PC-9 (cell line): Measurements from ENCODE around the gene TDP2. TPM values are rescaled to one million over a fixed set of nuclear protein-coding genes. Genes with fewer than 3 reads are reported as not detected.

Source experiments
- BruUV-seq: library from RNA; stranded (reverse); fragments of 400-500 nt; replicated peaks from 2 replicates; lab custom pipeline; 2021; lab: Mats Ljungman, UMichigan
- CTCF ChIA-PET: fragments of 300-600 bp; sonication (Branson Sonifier 250); formaldehyde crosslinking; loops from one replicate; lab custom pipeline; 2022; ENCODE audit warnings: antibody characterized with exemption; lab: Charles Lee
- POLR2A ChIA-PET: fragments of 300-600 bp; sonication (Branson Sonifier 250); formaldehyde crosslinking; loops from one replicate; lab custom pipeline; 2022; ENCODE audit warnings: antibody characterized with exemption; ENCODE audit not compliant: unreplicated experiment; lab: Charles Lee
- DNase-seq, 2 experiments: peaks; one replicate each; pipeline versions ENCODE4 v3.0.0 to v3.0.0-alpha.2; 2015 to 2022; ENCODE audit warnings: mixed read lengths in 1 of 2
- H2AFZ ChIP-seq: fragments of 200-600 bp; sonication (generic); 2 replicates; pipeline ENCODE4 v1.8.1; 2017; ENCODE audit warnings: antibody characterized with exemption
- H3F3A ChIP-seq: fragments of 200-600 bp; sonication (generic); 2 replicates; pipeline ENCODE4 v1.8.1; 2017; ENCODE audit warnings: antibody characterized with exemption, mild to moderate bottlenecking, low read depth; ENCODE audit not compliant: insufficient read depth
- H3K27ac ChIP-seq: fragments of 200-600 bp; sonication (generic); 2 replicates; pipeline ENCODE4 v1.6.1; 2016; ENCODE audit warnings: mixed run types
- H3K27me3 ChIP-seq: fragments of 200-600 bp; sonication (generic); 2 replicates; pipeline ENCODE4 v1.6.1; 2016; ENCODE audit warnings: low read depth, mixed run types; ENCODE audit not compliant: insufficient read depth
- H3K36me3 ChIP-seq: fragments of 200-600 bp; sonication (generic); 2 replicates; pipeline ENCODE4 v1.6.1; 2016; ENCODE audit warnings: low read depth, mixed run types
- H3K4me1 ChIP-seq: fragments of 200-600 bp; sonication (generic); replicated peaks from 2 replicates; pipeline ENCODE4 v1.6.1; 2016; ENCODE audit warnings: mixed run types; ENCODE audit not compliant: insufficient read depth
- H3K4me2 ChIP-seq: fragments of 200-600 bp; sonication (generic); 2 replicates; pipeline ENCODE4 v1.6.1; 2017; ENCODE audit warnings: mixed run types
- H3K4me3 ChIP-seq: fragments of 200-600 bp; sonication (generic); 2 replicates; pipeline ENCODE4 v1.6.1; 2016; ENCODE audit warnings: mixed run types
- H3K79me2 ChIP-seq: fragments of 200-600 bp; sonication (generic); 2 replicates; pipeline ENCODE4 v1.6.1; 2017; ENCODE audit warnings: low read depth, mixed run types
- H3K9me2 ChIP-seq: fragments of 200-600 bp; sonication (generic); 2 replicates; pipeline ENCODE4 v1.8.1; 2017; ENCODE audit warnings: mild to moderate bottlenecking; ENCODE audit not compliant: insufficient read depth
- H3K9me3 ChIP-seq: fragments of 200-600 bp; sonication (generic); 2 replicates; pipeline ENCODE4 v1.8.1; 2016; ENCODE audit warnings: low read depth; ENCODE audit not compliant: insufficient read depth
- H4K20me1 ChIP-seq: fragments of 200-600 bp; sonication (generic); 2 replicates; pipeline ENCODE4 v1.8.1; 2017; ENCODE audit not compliant: insufficient read depth
- EZH2 ChIP-seq: fragments of 200-600 bp; sonication (generic); IDR thresholded peaks from 2 replicates; pipeline ENCODE4 v1.8.0; 2017; ENCODE audit warnings: antibody characterized with exemption, low read depth
- intact Hi-C: fragments of 100-400 bp; cut with micrococcal nuclease; formaldehyde crosslinking; loops from one replicate; pipeline ENCODE4 v1.10.0; 2022; ENCODE audit not compliant: unreplicated experiment
- total RNA-seq: library from RNA; stranded (reverse); gene quantifications from 2 replicates; pipeline ENCODE4 v1.2.3, GENCODE V29; 2021
- TF ChIP-seq, protein P1 (sequence below): fragments of 200-600 bp; sonication (generic); conservative IDR thresholded peaks from 2 replicates; pipeline ENCODE4 v1.6.1; 2017; ENCODE audit warnings: mixed run types, antibody characterized with exemption, mild to moderate bottlenecking, moderate library complexity

Gene TDP2
- total RNA-seq, 1 experiment from 2014 or later, result 95.8 TPM

DNA sequence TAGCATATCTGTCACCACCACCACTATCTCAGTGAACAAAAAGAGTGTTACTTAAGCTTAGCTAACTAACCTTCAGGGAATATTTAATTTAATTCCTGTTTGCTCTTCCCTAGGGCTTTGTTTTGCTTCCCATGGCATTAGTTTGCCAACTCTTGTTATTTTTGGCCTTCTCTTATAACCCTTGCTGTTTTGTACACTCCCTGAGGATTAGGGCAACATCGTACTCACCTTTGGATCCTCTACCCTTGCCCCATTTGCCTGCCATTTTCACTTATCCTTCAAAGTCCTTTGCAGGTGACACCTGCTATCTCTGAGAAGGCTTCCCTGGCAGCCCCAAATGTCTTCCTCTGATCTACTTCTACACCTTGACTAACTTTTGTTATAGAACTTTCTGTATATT lies 23.9 kb upstream of the TDP2 start:
- Histone ChIP-seq H4K20me1 (no peaks in the 10 kb centered on the region), H2AFZ (no peak overlapping the region), H3K9me2 (peaks cover 5% of the 10 kb centered on the region; the same call in 1 of the 2 replicates), H3K27me3 (no peaks in the 10 kb centered on the region), H3K4me1 (peaks cover 11% of the 10 kb centered on the region), H3K4me2 (no peak overlapping the region), H3F3A (peaks cover 3% of the 10 kb centered on the region; the same call in 1 of the 2 replicates), H3K36me3 (0 out of 2 replicates have a peak, but pooled peaks cover 4% of the 10 kb centered on the region), H3K27ac (no peak overlapping the region), H3K4me3 (no peak overlapping the region), H3K9me3 (no peaks in the 10 kb centered on the region), H3K79me2 (no peaks in the 10 kb centered on the region)
- intact Hi-C loops, result no loop called here
- BruUV-seq, result no TSS peak
- no peak for DNase-seq
- TF ChIP-seq EZH2, result no peak
- TF ChIP-seq, protein P1, sequence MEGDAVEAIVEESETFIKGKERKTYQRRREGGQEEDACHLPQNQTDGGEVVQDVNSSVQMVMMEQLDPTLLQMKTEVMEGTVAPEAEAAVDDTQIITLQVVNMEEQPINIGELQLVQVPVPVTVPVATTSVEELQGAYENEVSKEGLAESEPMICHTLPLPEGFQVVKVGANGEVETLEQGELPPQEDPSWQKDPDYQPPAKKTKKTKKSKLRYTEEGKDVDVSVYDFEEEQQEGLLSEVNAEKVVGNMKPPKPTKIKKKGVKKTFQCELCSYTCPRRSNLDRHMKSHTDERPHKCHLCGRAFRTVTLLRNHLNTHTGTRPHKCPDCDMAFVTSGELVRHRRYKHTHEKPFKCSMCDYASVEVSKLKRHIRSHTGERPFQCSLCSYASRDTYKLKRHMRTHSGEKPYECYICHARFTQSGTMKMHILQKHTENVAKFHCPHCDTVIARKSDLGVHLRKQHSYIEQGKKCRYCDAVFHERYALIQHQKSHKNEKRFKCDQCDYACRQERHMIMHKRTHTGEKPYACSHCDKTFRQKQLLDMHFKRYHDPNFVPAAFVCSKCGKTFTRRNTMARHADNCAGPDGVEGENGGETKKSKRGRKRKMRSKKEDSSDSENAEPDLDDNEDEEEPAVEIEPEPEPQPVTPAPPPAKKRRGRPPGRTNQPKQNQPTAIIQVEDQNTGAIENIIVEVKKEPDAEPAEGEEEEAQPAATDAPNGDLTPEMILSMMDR, result no peak
- ChIA-PET POLR2A (interaction anchor here (0.7 kb wide), 1 partner anchor 68 kb away, joined by 6 read pairs; no protein-coding TSS in a partner anchor), CTCF (no interaction called here)

DNA sequence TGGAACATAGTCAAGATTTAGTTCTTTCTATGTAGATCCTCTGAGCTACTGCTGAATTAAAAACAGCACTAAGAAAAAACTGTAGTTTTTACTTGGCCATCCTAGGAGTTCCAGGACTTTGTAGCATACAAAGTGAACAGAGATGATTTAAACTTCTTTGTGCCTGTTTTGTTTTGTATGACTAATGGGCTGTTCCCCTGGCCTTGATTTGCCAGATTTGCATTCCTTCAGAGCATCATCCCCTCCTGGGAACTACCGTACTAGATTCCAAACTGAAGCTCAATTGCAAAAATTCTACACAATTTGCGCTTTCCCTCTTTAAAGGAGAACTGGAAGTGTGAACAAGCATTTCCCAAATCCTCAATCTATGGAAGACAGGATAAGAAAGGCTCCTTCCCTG lies 23.3 kb upstream of the TDP2 start:
- CTCF ChIA-PET, result interaction anchor here (0.6 kb wide), 1 partner anchor 104 kb away, joined by 3 read pairs; no protein-coding TSS in a partner anchor
- BruUV-seq, result no TSS peak
- Histone ChIP-seq H4K20me1 (no peaks in the 10 kb centered on the region), H3K4me1 (peaks cover 11% of the 10 kb centered on the region), H3K27me3 (no peaks in the 10 kb centered on the region), H3K36me3 (0 out of 2 replicates have a peak, but pooled peaks cover 4% of the 10 kb centered on the region), H3K27ac (no peak overlapping the region), H2AFZ (no peak overlapping the region), H3K9me3 (no peaks in the 10 kb centered on the region), H3K9me2 (peaks cover 5% of the 10 kb centered on the region; the same call in 1 of the 2 replicates), H3F3A (no peaks in the 10 kb centered on the region; the same call in 1 of the 2 replicates), H3K79me2 (no peaks in the 10 kb centered on the region), H3K4me3 (no peak overlapping the region), H3K4me2 (no peak overlapping the region)
- POLR2A ChIA-PET, result no interaction called here
- intact Hi-C loops, result no loop called here
- DNase-seq, result no peak
- TF ChIP-seq, protein P1, result no peak
- TF ChIP-seq EZH2, result no peak

DNA sequence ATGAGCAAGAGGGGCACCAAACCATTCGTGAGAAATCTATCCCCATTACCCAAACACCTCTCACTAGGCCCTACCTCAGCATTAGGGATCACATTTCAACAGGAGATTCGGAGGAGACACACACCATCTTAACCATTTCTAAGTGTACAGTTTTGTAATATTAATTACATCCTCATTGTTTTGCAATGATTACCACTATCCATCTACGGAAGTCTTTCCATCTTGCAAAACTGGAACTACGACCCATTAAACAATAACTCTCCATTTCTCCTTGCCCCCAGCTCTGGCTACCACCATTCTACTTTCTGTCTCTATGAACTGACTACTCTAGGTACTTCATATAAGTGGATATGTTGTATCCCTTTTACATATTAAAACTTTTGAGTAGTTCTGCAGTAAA lies 20.2 kb upstream of the TDP2 start:
- no peak for DNase-seq
- Histone ChIP-seq H3K4me2 (no peak overlapping the region; the same call in 1 of the 2 replicates), H3K27ac (peak overlapping the region; percentile 23; the same call in 1 of the 2 replicates), H2AFZ (no peak overlapping the region), H3K9me3 (no peaks in the 10 kb centered on the region), H3F3A (no peaks in the 10 kb centered on the region), H4K20me1 (no peaks in the 10 kb centered on the region), H3K36me3 (0 out of 2 replicates have a peak, but pooled peaks cover 4% of the 10 kb centered on the region), H3K79me2 (no peaks in the 10 kb centered on the region), H3K9me2 (peaks cover 5% of the 10 kb centered on the region; the same call in 1 of the 2 replicates), H3K27me3 (no peaks in the 10 kb centered on the region), H3K4me1 (peaks cover 11% of the 10 kb centered on the region), H3K4me3 (no peak overlapping the region)
- intact Hi-C loops, result no loop called here
- POLR2A ChIA-PET, result no interaction called here
- CTCF ChIA-PET, result no interaction called here
- TF ChIP-seq, protein P1, result no peak
- no peak for TF ChIP-seq EZH2
- BruUV-seq, result no TSS peak
